PFSK-1 (cell line): ENCODE data around the gene CPNE9.

Experiments used
- FOXP2 ChIP-seq: optimal IDR thresholded peaks from 2 replicates; pipeline ENCODE3; 2011; ENCODE audit warnings: borderline replicate concordance, control low read depth, inconsistent platforms; ENCODE audit not compliant: insufficient read depth; ENCODE audit errors: extremely low read length, extremely low read depth
- POLR2AphosphoS5 ChIP-seq: IDR thresholded peaks from 2 replicates; pipeline ENCODE4 v1.6.1; 2012; ENCODE audit warnings: low read depth, mild to moderate bottlenecking, control low read depth, low read length, moderate library complexity
- REST ChIP-seq, 2 experiments: IDR thresholded peaks; 2 replicates each; pipeline versions ENCODE4 v1.6.1 to v1.8.0; 2011 to 2012; ENCODE audit warnings: low read depth in 2 of 2, low read length in 2 of 2, control low read depth in 1 of 2, inconsistent platforms in 1 of 2, mild to moderate bottlenecking in 1 of 2, moderate library complexity in 1 of 2; ENCODE audit not compliant: insufficient read depth in 1 of 2
- SIN3A ChIP-seq: IDR thresholded peaks from 2 replicates; pipeline ENCODE4 v1.6.1; 2012; ENCODE audit warnings: mild to moderate bottlenecking, low read length, moderate library complexity, borderline replicate concordance; ENCODE audit not compliant: insufficient read depth
- TAF1 ChIP-seq: IDR thresholded peaks from 2 replicates; pipeline ENCODE4 v1.6.1; 2012; ENCODE audit warnings: low read length, control low read depth, borderline replicate concordance; ENCODE audit not compliant: insufficient read depth

GRCh38 chr3:9703736-9704346, at the start of gene CPNE9:
- TF ChIP-seq SIN3A (no peak), TAF1 (no peak), POLR2AphosphoS5 (no peak), REST (IDR thresholded peaks at IDR 0.05; ENCODE audit: insufficient read depth in 1 of 2, low read depth in 2 of 2, low read length in 2 of 2) (no peak), FOXP2 (no peak)
